HG02642 (cell line): ENCODE measurements around the gene MAS1.
A peak's percentile ranks its signal among the peaks of the same experiment; 100 is the strongest.
"Not testable (repeated sequence)": the region's sequence is repeated elsewhere in the genome, so short reads cannot be mapped to it uniquely, and the experiment has no call there.

Experiments used
- ATAC-seq: cut with Tn5 transposase; IDR thresholded peaks from one replicate; pipeline ENCODE4 v1.9.1; 2021; ENCODE audit warnings: mild to moderate bottlenecking; ENCODE audit not compliant: unreplicated experiment, poor library complexity

The MAS1 gene

GRCh38 chr6:159914565-159914923, 23.8 kb downstream of the MAS1 start:
- ATAC-seq = peak; percentile 22

GRCh38 chr6:159915397-159915796, 24.6 kb downstream of the MAS1 start:
- no peak for ATAC-seq

DNA sequence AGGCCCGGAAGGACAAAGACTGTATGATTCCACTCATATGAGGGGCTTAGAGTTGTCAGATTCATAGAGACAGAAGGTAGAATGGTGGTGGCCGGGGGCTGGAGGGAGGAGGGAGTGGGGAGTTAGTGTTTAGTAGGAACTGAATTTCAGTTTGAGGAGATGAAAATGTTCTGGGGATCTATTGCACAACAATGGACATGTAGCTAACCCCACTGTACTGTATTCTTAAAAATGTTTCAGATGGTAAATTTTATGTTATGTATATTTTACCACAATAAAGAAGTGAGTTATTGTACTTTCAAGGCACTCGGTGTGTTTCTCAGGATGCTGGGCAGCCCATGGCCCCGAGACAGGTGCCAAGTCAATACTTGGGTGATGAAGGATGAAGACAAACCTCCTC, 25.4 kb downstream of the MAS1 start:
- ATAC-seq = no peak

GRCh38 chr6:159916752-159917151, 26.0 kb downstream of the MAS1 start:
- ATAC-seq = no peak

GRCh38 chr6:159919011-159919511, 28.3 kb downstream of the MAS1 start:
- ATAC-seq = no peak

DNA sequence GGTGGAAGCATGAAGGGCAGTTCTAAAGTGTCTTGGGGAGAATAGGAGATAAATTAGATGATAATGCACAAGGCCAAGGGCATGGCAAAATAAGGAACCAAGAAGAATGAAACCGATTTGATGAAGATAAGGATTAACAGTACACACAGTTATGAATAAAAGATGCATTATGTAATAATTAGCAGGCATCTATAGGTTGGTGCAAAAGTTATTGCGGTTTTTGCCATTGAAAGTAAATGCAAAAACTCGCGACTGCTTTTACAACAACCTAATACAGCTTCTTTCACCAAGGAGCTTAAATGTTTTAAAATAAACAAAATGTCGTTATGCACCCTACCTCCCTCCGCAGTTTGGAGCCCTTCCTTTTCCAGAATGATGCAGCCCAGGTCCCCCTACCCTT, 29.0 kb downstream of the MAS1 start:
- ATAC-seq = no peak

- not testable (repeated sequence) for ATAC-seq
Measured at GRCh38 chr6:159924150-159924549, 33.4 kb downstream of the MAS1 start.

DNA sequence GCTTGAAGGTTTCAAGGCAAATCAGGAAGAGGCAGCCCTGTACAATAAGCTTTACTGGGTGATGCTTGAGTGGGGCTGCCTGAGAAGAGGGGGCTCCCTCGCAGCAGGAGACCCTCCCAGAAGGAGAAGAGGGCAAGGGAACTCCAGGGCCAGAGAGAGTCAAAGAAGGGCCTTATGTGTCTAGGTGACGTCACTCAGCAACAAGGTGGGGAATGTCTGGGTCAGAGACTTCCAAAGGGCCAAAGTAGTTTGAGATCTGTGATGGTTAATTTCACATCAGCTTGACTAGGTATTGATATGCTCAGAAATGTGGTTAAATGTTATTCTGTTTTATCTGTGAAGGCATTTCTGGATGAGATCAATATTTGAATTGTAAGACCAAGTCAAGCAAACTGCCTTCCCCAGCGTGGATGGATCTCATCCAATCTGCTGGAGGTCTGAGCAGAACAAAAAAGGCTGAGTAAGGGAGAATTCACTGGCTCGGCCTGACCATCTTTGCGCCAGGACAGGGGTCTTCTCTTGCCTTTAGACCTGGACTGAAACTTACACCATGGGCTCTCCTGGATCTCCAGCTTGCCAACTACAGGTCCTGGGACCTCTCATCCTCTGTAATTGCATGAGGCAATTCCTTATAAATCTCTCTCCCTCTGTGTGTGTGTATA, 35.9 kb downstream of the MAS1 start:
- ATAC-seq = no peak

GRCh38 chr6:159929819-159930218, 39.0 kb downstream of the MAS1 start:
- peak; percentile 50 for ATAC-seq

- peak; percentile 89 for ATAC-seq
Measured at GRCh38 chr6:159931112-159931511, 40.3 kb downstream of the MAS1 start.

DNA sequence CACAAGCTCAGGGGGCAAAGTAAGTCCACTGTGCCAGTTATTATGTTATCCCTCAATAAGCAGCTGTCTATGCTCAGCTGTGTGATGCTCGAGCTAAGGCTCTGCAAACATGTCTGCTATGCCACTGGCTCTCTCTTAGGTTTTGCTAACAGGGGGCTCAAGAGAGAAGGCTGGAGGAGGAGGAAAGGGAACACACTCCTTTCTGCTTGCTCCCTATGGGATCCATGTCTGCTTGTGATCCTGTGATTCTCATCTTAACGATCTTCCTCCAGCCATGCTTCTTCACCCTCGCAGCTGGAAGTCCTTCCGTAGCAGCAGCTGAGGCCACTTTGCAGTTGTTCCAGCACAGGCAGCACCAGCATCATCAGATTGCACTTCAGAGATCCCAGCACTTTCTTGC, 41.1 kb downstream of the MAS1 start:
- peak; percentile 4 for ATAC-seq

- no peak for ATAC-seq
Measured at GRCh38 chr6:159933077-159933476, 42.3 kb downstream of the MAS1 start.

DNA sequence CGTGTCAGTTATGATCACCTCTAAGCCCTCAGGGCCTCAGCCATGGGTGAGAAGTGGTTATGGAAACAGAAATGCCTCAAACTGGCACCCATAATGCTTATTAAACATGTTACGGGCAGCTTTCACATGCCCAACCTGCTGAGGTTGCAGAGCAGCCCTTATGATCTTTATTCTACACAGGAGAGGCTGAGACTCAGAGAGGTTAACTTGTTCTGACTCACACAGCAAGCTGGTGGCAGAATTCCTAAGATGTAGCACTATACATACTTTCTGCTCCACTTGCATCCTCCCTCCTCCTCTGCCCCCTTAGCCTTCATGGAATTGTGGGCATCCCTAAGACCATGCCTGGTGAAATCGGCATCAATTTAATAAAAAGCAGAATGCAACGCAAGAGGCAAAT, 43.4 kb downstream of the MAS1 start:
- ATAC-seq = no peak

- ATAC-seq = no peak
Measured at GRCh38 chr6:159935065-159935464, 44.3 kb downstream of the MAS1 start.

- no peak for ATAC-seq
Measured at GRCh38 chr6:159935633-159936032, 44.8 kb downstream of the MAS1 start.

- ATAC-seq = no peak
Measured at GRCh38 chr6:159939591-159940016, 48.8 kb downstream of the MAS1 start.
